Testis (tissue), 2 donors: ENCODE data around the gene OGFRL1.

Experiments used
- CTCF ChIP-seq, 3 experiments: fragments of 450-650 bp in 2 of 3; fragments of 200-600 bp in 1 of 3; sonication (generic) in 1 of 3; IDR thresholded peaks; one replicate each; pipeline ENCODE4 v1.5.1; 2016 to 2019; ENCODE audit warnings: antibody characterized with exemption in 3 of 3, mild to moderate bottlenecking in 2 of 3, moderate library complexity in 1 of 3
- POLR2A ChIP-seq: fragments of 450-650 bp; IDR thresholded peaks from one replicate; pipeline ENCODE4 v1.6.1; 2017; ENCODE audit warnings: antibody characterized with exemption, mild to moderate bottlenecking, moderate library complexity

- no peak for TF ChIP-seq CTCF (IDR thresholded peaks at IDR 0.05)
- no peak for TF ChIP-seq POLR2A
Measured at GRCh38 chr6:71279740-71280139, 8.9 kb upstream of the OGFRL1 start.
